Panc1 (cell line): ENCODE data around the gene CLPTM1L. TPM values are rescaled to one million over a fixed set of nuclear protein-coding genes. Genes with fewer than 3 reads are reported as not detected.
A peak's percentile ranks its signal among the peaks of the same experiment; 100 is the strongest.

Source experiments
- ATAC-seq: fragments of 200-7000 bp; cut with Tn5 transposase; 2 replicates; pipeline ENCODE4 v1.9.1; 2020; ENCODE audit warnings: mild to moderate bottlenecking, moderate library complexity
- BruUV-seq: library from RNA; stranded (reverse); fragments of 400-500 nt; replicated peaks from 2 replicates; lab custom pipeline; 2021; lab: Mats Ljungman, UMichigan
- CTCF ChIA-PET: fragments of 300-600 bp; sonication (Branson Sonifier 250); formaldehyde crosslinking; loops from one replicate; lab custom pipeline; 2022; ENCODE audit warnings: antibody characterized with exemption; lab: Charles Lee
- POLR2A ChIA-PET: fragments of 300-600 bp; sonication (Branson Sonifier 250); formaldehyde crosslinking; loops from one replicate; lab custom pipeline; 2022; ENCODE audit warnings: antibody characterized with exemption; lab: Charles Lee
- DNase-seq: peaks from one replicate; pipeline ENCODE4 v3.0.0-alpha.2; 2010; ENCODE audit warnings: low read depth, low spot score
- H3K27ac ChIP-seq: 2 replicates; pipeline ENCODE4 v1.5.1; 2011; ENCODE audit warnings: mild to moderate bottlenecking, low read length, inconsistent platforms
- H3K27me3 ChIP-seq: fragments of 200-500 bp; sonication (Bioruptor generic); 2 replicates; pipeline ENCODE4 v1.6.0; 2014; ENCODE audit warnings: low read length, inconsistent platforms; ENCODE audit not compliant: control insufficient read depth, insufficient read depth
- H3K36me3 ChIP-seq: fragments of 200-500 bp; sonication (Bioruptor generic); 2 replicates; pipeline ENCODE4 v1.5.1; 2014; ENCODE audit warnings: inconsistent platforms, mild to moderate bottlenecking, low read length, moderate library complexity; ENCODE audit not compliant: control insufficient read depth, insufficient read depth
- H3K4me1 ChIP-seq: 2 replicates; pipeline ENCODE4 v1.5.1; 2011; ENCODE audit warnings: inconsistent platforms, mild to moderate bottlenecking, low read length, moderate library complexity; ENCODE audit not compliant: control insufficient read depth, insufficient read depth
- H3K4me3 ChIP-seq, 2 experiments: 2 replicates each; pipeline ENCODE4 v1.5.1; 2011 to 2012; ENCODE audit warnings: low read depth in 2 of 2, low read length in 2 of 2, mild to moderate bottlenecking in 2 of 2, inconsistent platforms in 1 of 2, moderate library complexity in 1 of 2
- H3K9me3 ChIP-seq: fragments of 200-500 bp; sonication (Bioruptor generic); 2 replicates; pipeline ENCODE4 v1.5.1; 2014; ENCODE audit warnings: low read depth, mild to moderate bottlenecking, inconsistent platforms, low read length, moderate library complexity; ENCODE audit not compliant: control insufficient read depth, insufficient read depth
- POLR2AphosphoS5 ChIP-seq: IDR thresholded peaks from 2 replicates; pipeline ENCODE4 v1.6.1; 2012; ENCODE audit warnings: mild to moderate bottlenecking, low read depth, low read length, moderate library complexity
- SIN3A ChIP-seq: IDR thresholded peaks from 2 replicates; pipeline ENCODE4 v1.6.1; 2012; ENCODE audit warnings: low read depth, mild to moderate bottlenecking, low read length, moderate library complexity, borderline replicate concordance; ENCODE audit not compliant: insufficient read depth
- TCF7L2 ChIP-seq: IDR thresholded peaks from 2 replicates; pipeline ENCODE4 v1.6.1; 2011; ENCODE audit warnings: mild to moderate bottlenecking, low read depth, low read length, inconsistent platforms
- in situ Hi-C: cut with HindIII; loops from 2 replicates; pipeline ENCODE4 v1.10.0; 2016; ENCODE audit warnings: low sequenced_read_pairs, low pct_unique_long_range_greater_than_20kb
- intact Hi-C: fragments of 100-400 bp; cut with micrococcal nuclease; formaldehyde crosslinking; loops from one replicate; pipeline ENCODE4 v1.10.0; 2022; ENCODE audit not compliant: unreplicated experiment
- total RNA-seq: library from RNA; stranded (reverse); gene quantifications from one replicate; pipeline ENCODE4 v1.2.1, GENCODE V29; 2021; ENCODE audit not compliant: unreplicated experiment
- TF ChIP-seq, protein P1 (sequence below): fragments of 450-650 bp; IDR thresholded peaks from 2 replicates; pipeline ENCODE4 v1.5.1; 2017; ENCODE audit warnings: mild to moderate bottlenecking
- TF ChIP-seq, protein P2 (sequence below), 2 experiments: IDR thresholded peaks; 2 replicates each; pipeline ENCODE4 v1.6.1; 2011 to 2012; ENCODE audit warnings: low read depth in 2 of 2, control low read depth in 1 of 2, low read length in 1 of 2, mild to moderate bottlenecking in 1 of 2, moderate library complexity in 1 of 2; ENCODE audit not compliant: insufficient read depth in 1 of 2

Gene CLPTM1L
- total RNA-seq, 1 experiment from 2014 or later = 188 TPM

DNA sequence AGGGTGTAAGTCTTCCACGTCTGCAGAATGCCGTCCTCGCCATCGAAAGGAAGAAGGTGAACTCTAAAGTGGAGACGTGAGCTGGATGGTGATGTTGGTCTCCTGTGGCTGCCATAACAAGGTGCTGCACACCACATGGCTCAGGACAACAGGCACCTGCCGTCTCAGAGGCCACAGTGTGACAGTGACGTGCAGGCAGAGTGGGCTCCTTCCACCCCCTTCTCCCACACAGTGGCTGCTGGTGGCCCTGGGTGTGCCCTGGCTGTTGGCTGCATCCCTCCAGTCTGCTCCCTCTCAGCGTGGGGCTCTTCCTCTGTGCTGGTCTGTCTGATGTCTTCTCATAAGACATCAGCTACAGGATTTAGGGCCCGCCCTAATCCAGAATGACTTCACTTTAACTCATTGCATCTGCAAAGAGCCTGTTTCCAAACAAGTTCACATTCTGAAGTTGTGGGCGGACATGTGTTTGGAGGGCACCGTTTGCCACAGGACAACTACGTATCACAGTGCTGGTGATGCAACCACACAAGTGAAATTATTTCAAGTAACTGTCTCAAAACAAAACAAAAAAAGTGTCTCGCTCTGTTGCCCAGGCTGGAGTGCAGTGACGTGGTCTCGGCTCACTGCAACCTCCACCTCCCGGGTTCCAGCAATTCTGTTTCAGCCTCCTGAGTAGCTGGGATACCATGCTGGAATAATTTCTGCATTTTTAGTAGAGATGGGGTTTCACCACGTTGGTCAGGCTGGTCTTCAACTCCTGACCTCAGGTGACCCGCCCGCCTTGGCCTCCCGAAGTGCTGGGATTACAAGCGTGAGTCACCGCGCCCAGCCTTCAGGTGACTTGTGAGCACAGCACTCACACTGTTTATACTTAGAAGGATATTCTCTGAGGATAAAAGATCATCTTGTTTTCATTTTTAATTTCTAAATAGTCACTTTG, 31.2 kb upstream of the CLPTM1L start:
- intact Hi-C loops = no loop called here
- H3K27ac ChIP-seq = no peak overlapping the region
- no TSS peak for BruUV-seq
- H3K9me3 ChIP-seq = no peaks in the 10 kb centered on the region
- H3K27me3 ChIP-seq = no peaks in the 10 kb centered on the region
- ChIA-PET POLR2A (no interaction called here), CTCF (no interaction called here)
- H3K4me1 ChIP-seq = peaks cover 4% of the 10 kb centered on the region; the same call in 1 of the 2 replicates
- TF ChIP-seq SIN3A = no peak
- no peak for TF ChIP-seq POLR2AphosphoS5
- no peak for TF ChIP-seq TCF7L2
- TF ChIP-seq, protein P1, sequence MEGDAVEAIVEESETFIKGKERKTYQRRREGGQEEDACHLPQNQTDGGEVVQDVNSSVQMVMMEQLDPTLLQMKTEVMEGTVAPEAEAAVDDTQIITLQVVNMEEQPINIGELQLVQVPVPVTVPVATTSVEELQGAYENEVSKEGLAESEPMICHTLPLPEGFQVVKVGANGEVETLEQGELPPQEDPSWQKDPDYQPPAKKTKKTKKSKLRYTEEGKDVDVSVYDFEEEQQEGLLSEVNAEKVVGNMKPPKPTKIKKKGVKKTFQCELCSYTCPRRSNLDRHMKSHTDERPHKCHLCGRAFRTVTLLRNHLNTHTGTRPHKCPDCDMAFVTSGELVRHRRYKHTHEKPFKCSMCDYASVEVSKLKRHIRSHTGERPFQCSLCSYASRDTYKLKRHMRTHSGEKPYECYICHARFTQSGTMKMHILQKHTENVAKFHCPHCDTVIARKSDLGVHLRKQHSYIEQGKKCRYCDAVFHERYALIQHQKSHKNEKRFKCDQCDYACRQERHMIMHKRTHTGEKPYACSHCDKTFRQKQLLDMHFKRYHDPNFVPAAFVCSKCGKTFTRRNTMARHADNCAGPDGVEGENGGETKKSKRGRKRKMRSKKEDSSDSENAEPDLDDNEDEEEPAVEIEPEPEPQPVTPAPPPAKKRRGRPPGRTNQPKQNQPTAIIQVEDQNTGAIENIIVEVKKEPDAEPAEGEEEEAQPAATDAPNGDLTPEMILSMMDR = no peak
- in situ Hi-C loops = no loop called here
- H3K36me3 ChIP-seq = no peaks in the 10 kb centered on the region
- no peak for DNase-seq
- no peak overlapping the region for H3K4me3 ChIP-seq
- no peak for ATAC-seq

DNA sequence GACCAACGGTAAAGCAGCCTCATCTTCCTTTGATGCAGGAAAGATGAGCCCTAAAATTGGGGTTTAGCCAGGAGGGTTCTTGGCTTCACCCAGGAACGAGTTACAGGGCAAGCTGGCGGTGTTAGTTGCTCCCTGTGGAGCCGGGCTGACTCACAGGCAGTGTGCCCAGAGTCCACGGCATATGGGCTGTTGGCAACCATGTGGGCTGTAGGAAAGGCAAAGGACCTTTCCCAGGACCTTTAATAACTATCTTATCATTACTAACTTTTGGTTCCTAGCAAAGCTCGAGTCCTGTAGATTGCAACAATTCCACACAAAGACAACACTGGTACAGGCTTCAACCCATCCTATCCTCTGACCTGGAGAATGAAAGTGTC, 29.8 kb upstream of the CLPTM1L start:
- TF ChIP-seq POLR2AphosphoS5 (no peak), SIN3A (no peak), TCF7L2 (no peak)
- TF ChIP-seq, protein P2, sequence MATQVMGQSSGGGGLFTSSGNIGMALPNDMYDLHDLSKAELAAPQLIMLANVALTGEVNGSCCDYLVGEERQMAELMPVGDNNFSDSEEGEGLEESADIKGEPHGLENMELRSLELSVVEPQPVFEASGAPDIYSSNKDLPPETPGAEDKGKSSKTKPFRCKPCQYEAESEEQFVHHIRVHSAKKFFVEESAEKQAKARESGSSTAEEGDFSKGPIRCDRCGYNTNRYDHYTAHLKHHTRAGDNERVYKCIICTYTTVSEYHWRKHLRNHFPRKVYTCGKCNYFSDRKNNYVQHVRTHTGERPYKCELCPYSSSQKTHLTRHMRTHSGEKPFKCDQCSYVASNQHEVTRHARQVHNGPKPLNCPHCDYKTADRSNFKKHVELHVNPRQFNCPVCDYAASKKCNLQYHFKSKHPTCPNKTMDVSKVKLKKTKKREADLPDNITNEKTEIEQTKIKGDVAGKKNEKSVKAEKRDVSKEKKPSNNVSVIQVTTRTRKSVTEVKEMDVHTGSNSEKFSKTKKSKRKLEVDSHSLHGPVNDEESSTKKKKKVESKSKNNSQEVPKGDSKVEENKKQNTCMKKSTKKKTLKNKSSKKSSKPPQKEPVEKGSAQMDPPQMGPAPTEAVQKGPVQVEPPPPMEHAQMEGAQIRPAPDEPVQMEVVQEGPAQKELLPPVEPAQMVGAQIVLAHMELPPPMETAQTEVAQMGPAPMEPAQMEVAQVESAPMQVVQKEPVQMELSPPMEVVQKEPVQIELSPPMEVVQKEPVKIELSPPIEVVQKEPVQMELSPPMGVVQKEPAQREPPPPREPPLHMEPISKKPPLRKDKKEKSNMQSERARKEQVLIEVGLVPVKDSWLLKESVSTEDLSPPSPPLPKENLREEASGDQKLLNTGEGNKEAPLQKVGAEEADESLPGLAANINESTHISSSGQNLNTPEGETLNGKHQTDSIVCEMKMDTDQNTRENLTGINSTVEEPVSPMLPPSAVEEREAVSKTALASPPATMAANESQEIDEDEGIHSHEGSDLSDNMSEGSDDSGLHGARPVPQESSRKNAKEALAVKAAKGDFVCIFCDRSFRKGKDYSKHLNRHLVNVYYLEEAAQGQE (IDR thresholded peaks at IDR 0.05; ENCODE audit: insufficient read depth in 1 of 2, low read depth in 2 of 2, low read length in 1 of 2) = no peak
- TF ChIP-seq, protein P1 = no peak
- no peak for DNase-seq
- peaks cover 4% of the 10 kb centered on the region; the same call in 1 of the 2 replicates for H3K4me1 ChIP-seq
- peak; percentile 70 for ATAC-seq
- no peak overlapping the region for H3K4me3 ChIP-seq
- no TSS peak for BruUV-seq
- intact Hi-C loops = no loop called here
- no peaks in the 10 kb centered on the region for H3K36me3 ChIP-seq
- ChIA-PET POLR2A (no interaction called here), CTCF (no interaction called here)
- no peaks in the 10 kb centered on the region for H3K27me3 ChIP-seq
- H3K27ac ChIP-seq = no peak overlapping the region
- in situ Hi-C loops = no loop called here
- no peaks in the 10 kb centered on the region for H3K9me3 ChIP-seq
